SK-N-MC (cell line): ENCODE data around the gene SRRM1.
"Not testable (repeated sequence)": the region's sequence is repeated elsewhere in the genome, so short reads cannot be mapped to it uniquely, and the experiment has no call there.

Source experiments
- EZH2 ChIP-seq: fragments of 200-600 bp; sonication (generic); IDR thresholded peaks from one replicate; pipeline ENCODE4 v1.6.1; 2017; ENCODE audit warnings: antibody characterized with exemption
- POLR2AphosphoS5 ChIP-seq: IDR thresholded peaks from 2 replicates; pipeline ENCODE4 v1.6.1; 2012; ENCODE audit warnings: mild to moderate bottlenecking, low read depth, low read length, borderline replicate concordance

- TF ChIP-seq EZH2, POLR2AphosphoS5: not testable (repeated sequence)
These were observed 55.2 kb downstream of the SRRM1 start for GRCh38 chr1:24698326-24698725.
